PC-3 (cell line): ENCODE data around the gene DHCR24.

ENCODE experiments used
- EZH2 ChIP-seq: fragments of 300-600 bp; sonication (generic); IDR thresholded peaks from one replicate; pipeline ENCODE4 v1.6.1; 2017; ENCODE audit warnings: antibody characterized with exemption, mild to moderate bottlenecking, low read length; ENCODE audit not compliant: unreplicated experiment
- TF ChIP-seq, protein P1 (sequence below): fragments of 300-600 bp; sonication (generic); conservative IDR thresholded peaks from 2 replicates; pipeline ENCODE4 v1.5.1; 2017; ENCODE audit warnings: antibody characterized with exemption, low read depth, mild to moderate bottlenecking, low read length

DNA sequence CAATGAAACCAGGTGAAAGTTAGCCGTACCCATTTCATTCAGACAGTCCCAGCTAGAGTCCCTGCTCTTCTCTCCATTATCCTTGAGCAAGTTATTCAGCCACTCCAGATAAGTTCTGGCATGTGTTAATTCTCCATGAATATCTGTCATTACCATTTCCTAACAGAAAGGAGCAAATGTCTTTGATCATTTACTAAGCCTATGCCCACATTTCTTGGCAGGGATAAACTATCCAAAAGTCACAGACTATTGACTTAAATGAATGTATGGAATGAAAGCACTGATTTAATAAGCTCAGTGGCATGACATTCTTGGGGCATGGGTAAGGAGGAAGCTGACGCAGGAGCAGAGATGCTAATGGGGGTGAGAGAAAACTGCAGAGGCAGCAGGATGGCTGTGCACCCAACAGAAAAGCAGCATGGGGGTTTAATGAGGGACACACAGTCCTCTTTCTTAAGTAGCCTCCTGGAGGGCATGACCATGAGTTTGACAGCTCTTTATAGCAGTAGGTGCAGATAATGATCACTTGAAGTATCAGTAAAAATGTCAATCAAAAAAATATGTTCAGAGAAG, 17.6 kb upstream of the DHCR24 start:
- no peak for TF ChIP-seq EZH2
- TF ChIP-seq, protein P1, sequence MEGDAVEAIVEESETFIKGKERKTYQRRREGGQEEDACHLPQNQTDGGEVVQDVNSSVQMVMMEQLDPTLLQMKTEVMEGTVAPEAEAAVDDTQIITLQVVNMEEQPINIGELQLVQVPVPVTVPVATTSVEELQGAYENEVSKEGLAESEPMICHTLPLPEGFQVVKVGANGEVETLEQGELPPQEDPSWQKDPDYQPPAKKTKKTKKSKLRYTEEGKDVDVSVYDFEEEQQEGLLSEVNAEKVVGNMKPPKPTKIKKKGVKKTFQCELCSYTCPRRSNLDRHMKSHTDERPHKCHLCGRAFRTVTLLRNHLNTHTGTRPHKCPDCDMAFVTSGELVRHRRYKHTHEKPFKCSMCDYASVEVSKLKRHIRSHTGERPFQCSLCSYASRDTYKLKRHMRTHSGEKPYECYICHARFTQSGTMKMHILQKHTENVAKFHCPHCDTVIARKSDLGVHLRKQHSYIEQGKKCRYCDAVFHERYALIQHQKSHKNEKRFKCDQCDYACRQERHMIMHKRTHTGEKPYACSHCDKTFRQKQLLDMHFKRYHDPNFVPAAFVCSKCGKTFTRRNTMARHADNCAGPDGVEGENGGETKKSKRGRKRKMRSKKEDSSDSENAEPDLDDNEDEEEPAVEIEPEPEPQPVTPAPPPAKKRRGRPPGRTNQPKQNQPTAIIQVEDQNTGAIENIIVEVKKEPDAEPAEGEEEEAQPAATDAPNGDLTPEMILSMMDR: no peak
